K562 (cell line): ENCODE data around the gene LCTL. TPM values are rescaled to one million over a fixed set of nuclear protein-coding genes. Genes with fewer than 3 reads are reported as not detected.

ENCODE experiments used
- CBX8 ChIP-seq: fragments of 200-600 bp; sonication (generic); IDR thresholded peaks from 2 replicates; pipeline ENCODE4 v1.6.1; 2012; ENCODE audit warnings: borderline replicate concordance, mixed run types, low read depth, mild to moderate bottlenecking, moderate library complexity, mixed read lengths, low read length, control low read depth, inconsistent platforms; ENCODE audit not compliant: poor library complexity, severe bottlenecking; ENCODE audit errors: extremely low read depth
- CEBPG ChIP-seq, 3 experiments: fragments of 200-800 bp in 1 of 3; sonication (Bioruptor generic) in 1 of 3; sonication (generic) in 1 of 3; formaldehyde crosslinking in 1 of 3; IDR thresholded peaks in 2 of 3; conservative IDR thresholded peaks in 1 of 3; 2 replicates each; pipeline versions ENCODE4 v1.6.1 to v1.8.0; 2016 to 2022; ENCODE audit warnings: missing compliant biosample characterization in 2 of 3, missing genetic modification characterization in 2 of 3, mild to moderate bottlenecking in 1 of 3, missing genetic modification reagents in 1 of 3
- CUX1 ChIP-seq: fragments of 200-800 bp; sonication (Bioruptor generic); IDR thresholded peaks from 2 replicates; pipeline ENCODE4 v1.6.1; 2016; ENCODE audit warnings: missing genetic modification characterization, missing compliant biosample characterization
- E4F1 ChIP-seq: fragments of 250-450 bp; sonication (Bioruptor Pico); IDR thresholded peaks from 2 replicates; pipeline ENCODE4 v1.5.0; 2021; ENCODE audit warnings: mild to moderate bottlenecking, borderline replicate concordance
- IRF9 ChIP-seq: fragments of 450-650 bp; IDR thresholded peaks from 2 replicates; pipeline ENCODE4 v1.6.1; 2016; ENCODE audit warnings: missing biosample characterization, missing genetic modification characterization
- SMC3 ChIP-seq: conservative IDR thresholded peaks from 2 replicates; pipeline ENCODE4 v1.6.1; 2011; ENCODE audit warnings: low read depth, low read length, improper control_type of control experiment; ENCODE audit not compliant: insufficient read depth
- TRIM28 ChIP-seq: fragments of 450-650 bp; IDR thresholded peaks from 2 replicates; pipeline ENCODE4 v1.6.1; 2017
- TSHZ1 ChIP-seq: fragments of 250-450 bp; sonication (Bioruptor Pico); IDR thresholded peaks from 2 replicates; pipeline ENCODE4 v1.4.0; 2020; ENCODE audit warnings: mild to moderate bottlenecking, moderate library complexity
- ZNF263 ChIP-seq: sonication (generic); formaldehyde crosslinking; IDR thresholded peaks from 2 replicates; pipeline ENCODE4 v1.8.0; 2022; ENCODE audit warnings: mild to moderate bottlenecking, missing genetic modification reagents, borderline replicate concordance
- ZNF586 ChIP-seq: fragments of 450-650 bp; formaldehyde crosslinking; conservative IDR thresholded peaks from 2 replicates; pipeline ENCODE4 v1.4.0; 2020; ENCODE audit warnings: mild to moderate bottlenecking, moderate library complexity
- ZNF75A ChIP-seq: fragments of 450-650 bp; formaldehyde crosslinking; IDR thresholded peaks from 2 replicates; pipeline ENCODE4 v1.4.0; 2020; ENCODE audit warnings: mild to moderate bottlenecking
- polyA plus RNA-seq, 8 experiments: library from polyadenylated mRNA; depleted of rRNA in 4 of 8; stranded (reverse) in 5 of 8; unstranded in 3 of 8; fragments of >200 nt; fragmentation: Nextera tagmentation in 2 of 8; fragmentation: Illumina TruSeq in 1 of 8; extraction: Ambion mirVana in 2 of 8; extraction: Trizol in 1 of 8; gene quantifications; 2 replicates each; pipeline versions ENCODE4 v1.2.1 to v1.2.3, GENCODE V29; 2011 to 2014; ENCODE audit warnings: inconsistent platforms in 1 of 8, missing spikeins in 1 of 8
- total RNA-seq, 7 experiments: library from RNA; depleted of rRNA in 6 of 7; stranded (reverse); fragments of >200 nt in 6 of 7; fragmentation: Illumina TruSeq in 2 of 7; extraction: Trizol in 2 of 7; gene quantifications; 2 replicates each; pipeline versions ENCODE4 v1.2.1 to v1.2.3, GENCODE V29; 2011 to 2021; ENCODE audit warnings: low replicate concordance in 1 of 7
- TF ChIP-seq, protein P1 (sequence below): fragments of 250-450 bp; sonication (Bioruptor Pico); IDR thresholded peaks from 2 replicates; pipeline ENCODE4 v1.8.0; 2021; ENCODE audit warnings: borderline replicate concordance, mild to moderate bottlenecking, moderate library complexity; ENCODE audit not compliant: poor library complexity, severe bottlenecking

LCTL gene
- total and polyA plus RNA-seq, 9 of the 15 experiments (the other 6 are each of a cell fraction or from before 2014, with no cell fraction given), result 0.08 to 0.31 (median 0.17) TPM; not detected in 6

GRCh38 chr15:66581972-66582537, 16.3 kb upstream of the LCTL start (continued):
- TF ChIP-seq CUX1 (CRISPR knock-in tag), result no peak
- no peak for TF ChIP-seq IRF9 (tag)
- TF ChIP-seq SMC3, result no peak
- TF ChIP-seq, protein P1, sequence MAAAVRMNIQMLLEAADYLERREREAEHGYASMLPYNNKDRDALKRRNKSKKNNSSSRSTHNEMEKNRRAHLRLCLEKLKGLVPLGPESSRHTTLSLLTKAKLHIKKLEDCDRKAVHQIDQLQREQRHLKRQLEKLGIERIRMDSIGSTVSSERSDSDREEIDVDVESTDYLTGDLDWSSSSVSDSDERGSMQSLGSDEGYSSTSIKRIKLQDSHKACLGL, result peak; percentile 70
- TF ChIP-seq E4F1, result no peak
- TF ChIP-seq TRIM28, result no peak
- TF ChIP-seq ZNF75A (CRISPR knock-in tag), result no peak
- no peak for TF ChIP-seq CBX8
- no peak for TF ChIP-seq TSHZ1 (CRISPR knock-in tag)
- TF ChIP-seq CEBPG (CRISPR knock-in tag; IDR thresholded peaks at IDR 0.05), result peak; percentile 63; the same call in 1 of the 2 replicates
- TF ChIP-seq CEBPG (tag; conservative IDR thresholded peaks at IDR 0.05 in 1 of 2, IDR thresholded peaks at IDR 0.05 in 1 of 2), result peak; percentile 57 to 87; a peak in 3 of 4 replicates
- no peak for TF ChIP-seq ZNF263
- TF ChIP-seq ZNF586 (CRISPR knock-in tag), result no peak
